Activated CD4-positive, alpha-beta T cell treated with anti-CD3 and anti-CD28 coated beads, Interleukin-2, amount 50 U/mL, for 4 hours (primary cell): ENCODE data around the gene DRAXIN.

ENCODE experiments used
- DNase-seq, 2 experiments: peaks; one replicate each; pipeline ENCODE4 v3.0.0-alpha.2; 2020

Gene DRAXIN

GRCh38 chr1:11691302-11691914, at the start of gene DRAXIN:
Gene DRAXIN (plus strand): TSS chr1:11691710. CDS start chr1:11706259, 14,549 bp downstream.
- DNase-seq = no peak

- no peak for DNase-seq
These were observed 49.7 kb upstream of the DRAXIN start for GRCh38 chr1:11641776-11642305.

GRCh38 chr1:11642418-11643017, 49.0 kb upstream of the DRAXIN start:
- DNase-seq = peak; percentile 64 to 68

- no peak for DNase-seq
These were observed 47.7 kb upstream of the DRAXIN start for GRCh38 chr1:11643782-11644181.

- DNase-seq = no peak
These were observed 46.2 kb upstream of the DRAXIN start for GRCh38 chr1:11645270-11645669.

GRCh38 chr1:11645670-11646265, 45.7 kb upstream of the DRAXIN start:
- DNase-seq = peak; percentile 76 to 81

GRCh38 chr1:11646317-11646716, 45.2 kb upstream of the DRAXIN start:
- DNase-seq = no peak

GRCh38 chr1:11647333-11647732, 44.2 kb upstream of the DRAXIN start:
- DNase-seq = no peak

GRCh38 chr1:11648039-11648438, 43.5 kb upstream of the DRAXIN start:
- no peak for DNase-seq

GRCh38 chr1:11648732-11649158, 42.8 kb upstream of the DRAXIN start:
- no peak for DNase-seq

GRCh38 chr1:11649237-11649623, 42.3 kb upstream of the DRAXIN start:
- no peak for DNase-seq

- DNase-seq = no peak
These were observed 41.7 kb upstream of the DRAXIN start for GRCh38 chr1:11649624-11650330.

- DNase-seq = peak; percentile 66 to 68
These were observed 41.0 kb upstream of the DRAXIN start for GRCh38 chr1:11650331-11650991.

GRCh38 chr1:11651017-11651416, 40.5 kb upstream of the DRAXIN start:
- no peak for DNase-seq

- no peak for DNase-seq
These were observed 39.2 kb upstream of the DRAXIN start for GRCh38 chr1:11652203-11652780.

- no peak for DNase-seq
These were observed 38.2 kb upstream of the DRAXIN start for GRCh38 chr1:11653101-11653860.

GRCh38 chr1:11653861-11654136, 37.7 kb upstream of the DRAXIN start:
- no peak for DNase-seq

- peak; percentile 61 to 66 for DNase-seq
These were observed 37.2 kb upstream of the DRAXIN start, which contains the start of the genes FBXO2 and FBXO44 for GRCh38 chr1:11654137-11654938. Gene FBXO2 (minus strand): TSS chr1:11654429. CDS start chr1:11654340, 89 bp downstream. Gene FBXO44 (plus strand): TSS chr1:11654877. CDS start chr1:11655836, 959 bp downstream.

GRCh38 chr1:11654939-11655808, 36.3 kb upstream of the DRAXIN start:
- DNase-seq = no peak

GRCh38 chr1:11657654-11658053, 33.9 kb upstream of the DRAXIN start:
- no peak for DNase-seq
